Germinal center (tissue), 1 donor: Measurements from ENCODE around the gene MYL4.

Experiments used
- DNase-seq: peaks from one replicate; pipeline ENCODE4 v3.0.0; 2012; ENCODE audit warnings: mixed read lengths, low spot score

Gene MYL4

DNA sequence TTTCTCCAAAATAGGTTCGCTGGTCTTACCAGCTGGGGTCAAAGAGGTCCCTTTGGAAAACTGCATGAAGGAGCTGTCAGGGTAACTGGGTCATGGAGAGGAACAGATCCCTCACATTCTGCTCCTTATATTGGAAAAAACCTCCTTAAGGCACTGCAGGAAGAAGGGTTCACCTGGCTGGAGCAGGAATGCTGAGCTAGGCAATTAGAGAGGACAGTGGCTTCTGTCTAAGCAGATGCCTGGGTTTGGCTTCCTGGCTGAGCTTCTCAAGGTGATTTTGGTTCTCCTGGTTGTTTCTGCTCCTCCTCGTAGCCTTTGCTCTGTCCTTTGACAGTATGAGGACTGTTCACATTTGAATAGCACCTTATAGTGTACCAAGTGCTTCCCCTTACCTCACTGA, 64.1 kb downstream of the MYL4 start:
- DNase-seq = no peak
